ENCODE results near the gene BICC1.

The BICC1 gene

DNA sequence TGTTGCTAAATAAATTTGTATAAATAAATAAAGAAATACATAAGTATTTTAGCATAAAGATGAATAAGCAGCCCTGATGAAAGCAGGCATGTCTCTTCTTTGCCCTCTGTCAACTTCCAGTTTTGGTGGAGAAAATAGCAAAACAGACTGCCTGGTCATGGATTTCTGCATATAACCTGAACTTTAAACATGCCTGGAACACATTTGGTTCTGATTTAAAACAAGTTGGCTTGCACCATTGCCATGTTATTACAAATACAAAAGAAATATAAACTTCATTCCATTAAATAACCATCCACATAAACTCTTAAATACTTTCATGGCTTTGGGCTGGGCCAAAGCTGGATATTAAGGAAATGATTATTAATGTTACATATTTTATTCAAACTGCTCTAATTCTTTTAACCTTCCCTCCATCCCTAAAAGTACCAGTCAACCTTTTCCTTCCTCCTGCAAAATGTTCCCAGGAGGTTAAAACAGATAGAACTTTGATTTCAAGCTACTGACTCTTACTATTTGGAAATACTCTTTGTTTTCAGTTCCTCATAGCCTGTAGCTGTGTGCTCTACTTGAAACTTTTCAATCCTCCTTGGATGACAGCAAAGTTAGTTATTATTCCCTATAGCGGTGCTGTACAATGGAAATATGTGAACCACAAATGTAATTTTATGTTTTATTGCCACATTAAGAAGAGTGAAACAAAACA is 96.3 kb downstream of the BICC1 start:
- no peak for DNase-seq

DNA sequence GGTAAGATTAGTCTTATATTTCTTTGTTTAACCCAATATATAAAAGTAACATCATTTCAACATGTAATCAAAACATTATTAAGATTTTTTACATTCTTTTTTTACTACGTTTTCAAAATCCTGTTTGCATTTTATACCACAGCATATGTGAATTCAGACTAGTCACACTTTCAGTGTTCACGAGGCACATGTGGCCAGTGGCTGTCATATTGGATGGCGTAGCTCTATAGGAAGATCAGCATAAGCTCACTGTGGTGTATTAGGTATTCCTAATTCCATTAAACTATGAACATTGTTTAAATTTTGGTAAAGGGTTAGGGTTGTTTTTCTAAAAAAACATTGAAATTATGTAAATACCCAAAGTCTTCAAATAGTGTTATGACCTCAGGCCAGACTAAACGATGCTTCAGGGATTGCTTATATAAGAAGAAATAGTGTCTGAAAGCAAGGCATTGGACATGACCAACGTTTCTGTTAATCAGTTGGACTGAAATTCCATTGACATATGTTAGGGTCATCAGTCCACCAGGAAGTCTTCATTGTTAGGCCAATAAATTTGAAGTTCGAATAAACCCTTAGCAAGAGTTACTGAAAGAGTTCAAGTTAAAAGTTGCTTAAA is 97.0 kb downstream of the BICC1 start:
- no peak for DNase-seq

GRCh38 chr10:58615237-58615935 is 102.7 kb downstream of the BICC1 start:
- DNase-seq = no peak

GRCh38 chr10:58618158-58618676 is 105.5 kb downstream of the BICC1 start:
- no peak for DNase-seq

- DNase-seq = no peak
Measured at GRCh38 chr10:58621379-58622077, 108.9 kb downstream of the BICC1 start.

- no peak for DNase-seq
Measured at GRCh38 chr10:58622246-58622645, 109.6 kb downstream of the BICC1 start.

DNA sequence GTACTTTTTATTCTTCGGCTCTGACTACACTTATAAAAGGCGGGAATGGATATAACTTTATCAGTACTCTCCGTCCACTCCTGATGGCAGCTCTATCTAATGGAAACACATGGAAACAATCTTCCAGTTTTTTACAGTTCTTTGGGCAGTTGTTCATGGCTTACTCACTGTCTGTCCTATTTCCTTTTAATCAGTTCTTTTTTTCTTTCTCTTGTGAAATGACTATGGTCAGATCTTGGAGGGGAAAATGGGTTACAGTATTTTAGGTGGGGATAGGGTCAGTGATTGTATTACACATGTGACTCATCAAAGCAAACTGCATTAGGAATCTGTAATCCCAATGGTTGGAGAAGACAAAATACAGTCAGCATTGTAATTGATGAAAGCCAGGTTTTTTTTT is 112.4 kb downstream of the BICC1 start:
- no peak for DNase-seq

- no peak for DNase-seq
Measured at GRCh38 chr10:58627392-58627791, 114.7 kb downstream of the BICC1 start.

GRCh38 chr10:58631715-58632114 is 119.0 kb downstream of the BICC1 start:
- no peak for DNase-seq

DNA sequence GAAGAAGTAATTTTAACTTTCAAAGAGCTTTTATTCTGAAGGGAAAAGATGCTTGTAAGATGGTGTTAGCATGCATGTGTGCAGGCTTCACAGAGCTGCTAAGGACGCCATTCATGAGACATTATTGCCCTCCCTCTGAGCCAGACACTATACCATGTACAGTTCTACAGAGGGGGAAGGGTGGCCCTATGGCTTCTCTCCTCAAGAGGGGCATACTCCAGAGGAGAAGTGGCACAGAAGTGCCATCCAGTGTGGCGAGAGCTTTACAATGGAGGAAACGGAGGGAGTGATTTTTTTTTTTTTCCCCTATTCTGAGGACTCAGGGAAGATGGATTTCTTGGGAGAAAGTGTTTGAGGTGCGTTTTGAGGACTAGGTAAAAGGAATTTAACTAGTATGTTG is 119.5 kb downstream of the BICC1 start:
- no peak for DNase-seq

GRCh38 chr10:58637352-58637751 is 124.7 kb downstream of the BICC1 start:
- DNase-seq = no peak

DNA sequence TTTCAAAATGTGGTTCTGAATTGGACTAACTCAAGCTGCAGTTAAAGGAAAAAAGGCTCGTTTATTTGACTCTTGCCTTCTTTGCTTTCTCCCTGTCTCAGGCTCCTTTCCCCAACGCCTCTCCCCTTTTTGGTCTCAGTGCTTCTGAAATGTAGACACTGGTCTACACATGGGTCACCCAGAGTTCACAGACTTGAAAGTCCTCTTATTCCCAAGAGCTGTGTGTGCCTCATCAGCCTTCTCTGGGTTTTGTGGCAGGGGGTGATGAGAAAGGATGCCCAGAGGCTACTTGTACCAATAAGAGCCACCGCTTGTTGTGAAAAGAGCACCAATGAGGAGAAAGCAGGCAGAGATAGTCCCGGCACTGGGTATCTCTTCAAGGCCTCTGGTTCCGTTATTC is 125.7 kb downstream of the BICC1 start:
- DNase-seq = no peak

GRCh38 chr10:58641095-58641531 is 128.4 kb downstream of the BICC1 start:
- DNase-seq = no peak

DNA sequence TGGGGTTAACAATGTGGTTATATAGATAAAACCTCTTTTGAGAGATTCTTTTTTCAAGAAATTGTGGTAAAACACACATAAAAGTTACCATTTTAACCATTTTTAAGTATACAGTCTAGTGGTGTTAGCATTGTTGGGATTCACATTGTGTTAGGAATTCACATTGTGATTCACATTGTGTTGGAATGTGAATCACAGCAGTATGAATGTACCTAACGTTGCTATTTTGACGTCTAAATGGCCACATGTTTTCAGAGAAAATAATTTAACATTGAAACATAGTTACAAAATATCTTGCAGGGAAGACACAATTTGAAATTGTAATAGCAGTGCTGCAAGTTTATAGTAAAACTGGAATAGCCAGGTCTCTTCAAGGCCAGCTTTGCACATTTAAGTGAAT is 129.0 kb downstream of the BICC1 start:
- DNase-seq = no peak

GRCh38 chr10:58642283-58642682 is 129.6 kb downstream of the BICC1 start:
- DNase-seq = no peak

GRCh38 chr10:58642916-58643428 is 130.3 kb downstream of the BICC1 start:
- no peak for DNase-seq

- no peak for DNase-seq
Measured at GRCh38 chr10:58644311-58644710, 131.6 kb downstream of the BICC1 start.

GRCh38 chr10:58645416-58646146 is 132.9 kb downstream of the BICC1 start:
- DNase-seq = no peak

GRCh38 chr10:58647376-58648112 is 134.9 kb downstream of the BICC1 start:
- no peak for DNase-seq

DNA sequence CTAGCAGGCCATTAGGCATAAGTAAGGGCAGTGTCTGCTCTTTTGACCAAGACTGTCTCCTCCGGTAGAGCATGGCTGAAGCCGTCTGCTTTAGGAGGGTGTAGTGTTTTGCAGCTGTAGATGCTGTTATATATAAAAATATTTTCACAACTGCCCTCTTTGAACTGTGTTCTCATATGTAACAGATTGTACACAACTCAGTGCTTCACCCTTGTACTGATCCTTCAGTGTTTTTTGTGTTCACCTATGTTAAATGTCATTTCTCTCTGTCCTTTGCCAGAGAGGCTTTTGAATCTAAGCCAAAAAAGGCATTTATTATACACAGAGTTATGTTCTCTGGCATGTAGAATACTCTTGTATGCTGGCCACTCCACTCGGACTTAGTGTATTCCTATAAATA is 135.5 kb downstream of the BICC1 start:
- DNase-seq = no peak

GRCh38 chr10:58651040-58651439 is 138.4 kb downstream of the BICC1 start:
- DNase-seq = no peak

DNA sequence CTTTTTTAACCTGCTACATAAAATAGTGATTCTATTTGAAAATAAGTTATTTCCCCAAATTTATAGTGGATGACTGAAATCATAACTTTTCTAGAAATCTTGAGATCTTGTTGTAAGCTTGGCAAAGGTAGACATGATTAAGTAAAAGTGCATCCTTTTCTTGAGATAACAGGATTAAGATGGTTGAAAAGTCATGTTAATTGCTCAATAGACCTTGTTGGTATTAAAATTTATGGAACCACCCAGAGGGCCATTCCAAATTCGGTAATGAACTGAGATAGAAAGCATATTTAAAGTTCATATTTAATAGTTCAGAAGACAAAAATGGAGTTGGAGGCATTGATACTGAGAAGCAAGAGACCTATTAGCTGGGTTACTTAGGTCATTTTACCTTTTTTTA is 139.1 kb downstream of the BICC1 start:
- no peak for DNase-seq
